SK-N-SH (cell line): Measurements from ENCODE around the gene UBASH3B. TPM values are rescaled to one million over a fixed set of nuclear protein-coding genes. Genes with fewer than 3 reads are reported as not detected.

Experiments
- CTCF ChIA-PET: fragments of 300-600, 350-600 bp; formaldehyde crosslinking; extraction: SDS; loops from one replicate; lab custom pipeline; 2021; lab: Yijun Ruan, JAX
- POLR2A ChIA-PET: fragments of 350-600 bp; sonication (Branson Sonifier 250); formaldehyde crosslinking; extraction: SDS; loops from one replicate; lab custom pipeline; 2020; ENCODE audit warnings: antibody characterized with exemption, inconsistent platforms; lab: Yijun Ruan, JAX
- DNase-seq: peaks from one replicate; pipeline ENCODE4 v3.0.0; 2012
- H2AFZ ChIP-seq: fragments of 200-600 bp; sonication (generic); 2 replicates; pipeline ENCODE4 v1.8.1; 2016; ENCODE audit warnings: antibody characterized with exemption, mild to moderate bottlenecking, low read depth
- H3F3A ChIP-seq: fragments of 200-600 bp; sonication (generic); replicated peaks from 2 replicates; pipeline ENCODE3; 2016; ENCODE audit warnings: antibody characterized with exemption, mild to moderate bottlenecking; ENCODE audit not compliant: insufficient read depth
- H3K27ac ChIP-seq, 2 experiments: fragments of 200-500 bp in 1 of 2; fragments of 200-600 bp in 1 of 2; sonication (Bioruptor generic) in 1 of 2; sonication (generic), shearing (Covaris generic) in 1 of 2; 2 replicates each; pipeline versions ENCODE4 v1.5.1 to v1.6.1; 2014 to 2016; ENCODE audit warnings: low read depth in 2 of 2, inconsistent platforms in 1 of 2, low read length in 1 of 2, mild to moderate bottlenecking in 1 of 2, mixed read lengths in 1 of 2
- H3K27me3 ChIP-seq: fragments of 200-600 bp; sonication (generic), shearing (Covaris generic); 2 replicates; pipeline ENCODE4 v1.6.1; 2016; ENCODE audit warnings: mixed run types; ENCODE audit not compliant: insufficient read depth
- H3K36me3 ChIP-seq, 2 experiments: fragments of 200-500 bp in 1 of 2; fragments of 200-600 bp in 1 of 2; sonication (Bioruptor generic) in 1 of 2; sonication (generic) in 1 of 2; replicated peaks in 1 of 2; 2 replicates each; pipeline versions ENCODE3 to v1.5.1; 2014 to 2016; ENCODE audit warnings: low read length in 1 of 2, mild to moderate bottlenecking in 1 of 2; ENCODE audit not compliant: insufficient read depth in 2 of 2, control insufficient read depth in 1 of 2
- H3K4me1 ChIP-seq, 2 experiments: fragments of 200-500 bp in 1 of 2; fragments of 200-600 bp in 1 of 2; sonication (Bioruptor generic) in 1 of 2; sonication (generic), shearing (Covaris generic) in 1 of 2; 2 replicates each; pipeline versions ENCODE4 v1.5.1 to v1.6.1; 2014 to 2016; ENCODE audit warnings: low read depth in 1 of 2, low read length in 1 of 2, mixed run types in 1 of 2; ENCODE audit not compliant: insufficient read depth in 2 of 2, control insufficient read depth in 1 of 2
- H3K4me2 ChIP-seq: fragments of 200-600 bp; sonication (generic), shearing (Covaris generic); 2 replicates; pipeline ENCODE4 v1.6.1; 2017; ENCODE audit warnings: mixed run types
- H3K4me3 ChIP-seq, 2 experiments: fragments of 200-500 bp in 1 of 2; fragments of 200-600 bp in 1 of 2; sonication (Bioruptor generic) in 1 of 2; sonication (generic), shearing (Covaris generic) in 1 of 2; 2 replicates each; pipeline versions ENCODE4 v1.5.1 to v1.8.1; 2014 to 2016; ENCODE audit warnings: low read depth in 2 of 2, inconsistent platforms in 1 of 2, low read length in 1 of 2, mild to moderate bottlenecking in 1 of 2, mixed read lengths in 1 of 2, moderate library complexity in 1 of 2
- H3K79me2 ChIP-seq: fragments of 200-600 bp; sonication (generic); 2 replicates; pipeline ENCODE4 v1.8.1; 2017; ENCODE audit warnings: mild to moderate bottlenecking; ENCODE audit not compliant: insufficient read depth
- H3K9ac ChIP-seq: fragments of 200-600 bp; sonication (generic); 2 replicates; pipeline ENCODE4 v1.6.1; 2017; ENCODE audit warnings: mixed run types
- H3K9me2 ChIP-seq: fragments of 200-600 bp; sonication (generic); 2 replicates; pipeline ENCODE4 v1.6.1; 2017; ENCODE audit warnings: mixed run types
- H3K9me3 ChIP-seq: fragments of 200-600 bp; sonication (generic); 2 replicates; pipeline ENCODE4 v1.6.1; 2017; ENCODE audit warnings: mixed run types, mild to moderate bottlenecking, moderate library complexity
- H4K20me1 ChIP-seq: fragments of 200-600 bp; sonication (generic); 2 replicates; pipeline ENCODE4 v1.6.1; 2017; ENCODE audit warnings: mild to moderate bottlenecking, mixed run types; ENCODE audit not compliant: insufficient read depth
- ELF1 ChIP-seq: IDR thresholded peaks from 2 replicates; pipeline ENCODE4 v1.4.0; 2012
- EZH2phosphoT487 ChIP-seq: fragments of 200-600 bp; sonication (generic); IDR thresholded peaks from 2 replicates; pipeline ENCODE4 v1.6.1; 2017; ENCODE audit warnings: low read depth, mixed run types, mild to moderate bottlenecking, antibody characterized with exemption, moderate library complexity, borderline replicate concordance
- FOXJ3 ChIP-seq: sonication (generic); formaldehyde crosslinking; IDR thresholded peaks from 2 replicates; pipeline ENCODE4 v1.5.1; 2020; ENCODE audit warnings: mild to moderate bottlenecking, missing genetic modification reagents
- GABPA ChIP-seq: IDR thresholded peaks from 2 replicates; pipeline ENCODE4 v1.4.0; 2012; ENCODE audit warnings: low read depth, mild to moderate bottlenecking
- GATA2 ChIP-seq: sonication (generic); formaldehyde crosslinking; IDR thresholded peaks from 2 replicates; pipeline ENCODE4 v1.5.0; 2020; ENCODE audit warnings: mild to moderate bottlenecking, missing genetic modification reagents
- MEF2A ChIP-seq: IDR thresholded peaks from 2 replicates; pipeline ENCODE4 v1.4.0; 2012; ENCODE audit warnings: low read depth, borderline replicate concordance
- NFIC ChIP-seq: IDR thresholded peaks from 2 replicates; pipeline ENCODE4 v1.4.0; 2012; ENCODE audit warnings: borderline replicate concordance
- RFX5 ChIP-seq: IDR thresholded peaks from 2 replicates; pipeline ENCODE4 v1.6.1; 2012; ENCODE audit warnings: mild to moderate bottlenecking, improper control_type of control experiment, low read length
- RXRA ChIP-seq: IDR thresholded peaks from 2 replicates; pipeline ENCODE4 v1.4.0; 2012; ENCODE audit warnings: low read depth, mild to moderate bottlenecking, borderline replicate concordance
- SMC3 ChIP-seq: IDR thresholded peaks from 2 replicates; pipeline ENCODE4 v1.6.1; 2012; ENCODE audit warnings: low read depth, low read length, improper control_type of control experiment
- TAF1 ChIP-seq: IDR thresholded peaks from 2 replicates; pipeline ENCODE4 v1.6.1; 2012; ENCODE audit warnings: low read depth, mild to moderate bottlenecking, low read length, moderate library complexity, borderline replicate concordance
- USF1 ChIP-seq: IDR thresholded peaks from 2 replicates; pipeline ENCODE4 v1.4.0; 2012; ENCODE audit warnings: low read depth, borderline replicate concordance
- USF2 ChIP-seq: fragments of 150-350 bp; IDR thresholded peaks from 2 replicates; pipeline ENCODE4 v1.6.1; 2017; ENCODE audit warnings: antibody characterized with exemption, low read length, low read depth, borderline replicate concordance
- YY1 ChIP-seq: IDR thresholded peaks from 2 replicates; pipeline ENCODE4 v1.4.0; 2012; ENCODE audit warnings: low read depth, mild to moderate bottlenecking
- WGBS: methylation state at CpG from one replicate; pipeline ENCODE4 v1.1.6; 2017; ENCODE audit warnings: low lambda C conversion rate; 5-methylcytosine and 5-hydroxymethylcytosine counted together
- polyA plus RNA-seq, 3 experiments: library from polyadenylated mRNA; depleted of rRNA; stranded (reverse); fragments of >200 nt; gene quantifications; 2 replicates each; pipeline ENCODE4 v1.2.3, GENCODE V29; 2012

Gene UBASH3B
- polyA plus RNA-seq, 1 of the 3 experiments (the other 2 are of a cell fraction) = 10.4 TPM

- ChIA-PET POLR2A (no interaction called here), CTCF (interaction anchor here (0.9 to 2.3 kb wide), 7 partner anchors 10 to 147 kb away, joined by 3 to 7 read pairs (median 5); no protein-coding TSS in a partner anchor)
- 84% methylated on average over 3 of the region's 3 CpGs for WGBS
- no peak overlapping the region for H3K4me2 ChIP-seq
- H3K27ac ChIP-seq = no peak overlapping the region
- no peaks in the 10 kb centered on the region for H3K9me2 ChIP-seq
- H3K4me3 ChIP-seq = no peak overlapping the region
- peaks cover 14 to 16% of the 10 kb centered on the region in 2 experiments; a peak in 3 of 4 replicates for H3K4me1 ChIP-seq
- TF ChIP-seq YY1 = no peak
- DNase-seq = no peak
- peaks cover 16% of the 10 kb centered on the region for H3F3A ChIP-seq
- no peak overlapping the region for H3K9ac ChIP-seq
- H3K9me3 ChIP-seq = no peaks in the 10 kb centered on the region
- H3K36me3 ChIP-seq = no peaks in the 10 kb centered on the region
- H4K20me1 ChIP-seq = no peaks in the 10 kb centered on the region
- no peaks in the 10 kb centered on the region for H3K27me3 ChIP-seq
- H2AFZ ChIP-seq = no peak overlapping the region
- H3K79me2 ChIP-seq = peaks cover 5% of the 10 kb centered on the region; the same call in 1 of the 2 replicates
Observed at GRCh38 chr11:122775675-122776271, 120.3 kb downstream of the UBASH3B start.

GRCh38 chr11:122776546-122776945 lies 121.0 kb downstream of the UBASH3B start:
- TF ChIP-seq MEF2A (no peak), USF1 (no peak), USF2 (no peak), EZH2phosphoT487 (no peak), RXRA (no peak), SMC3 (no peak), ELF1 (no peak)
- H3K4me2 ChIP-seq = no peak overlapping the region
- H3K27ac ChIP-seq = no peak overlapping the region
- H3F3A ChIP-seq = peaks cover 23% of the 10 kb centered on the region
- ChIA-PET CTCF (interaction anchor here (0.8 to 2.3 kb wide), 6 partner anchors 19 to 148 kb away, joined by 3 to 6 read pairs (median 3); no protein-coding TSS in a partner anchor), POLR2A (no interaction called here)
- DNase-seq = no peak
- H3K4me1 ChIP-seq = peaks cover 19 to 20% of the 10 kb centered on the region in 2 experiments; a peak in 3 of 4 replicates
- H3K9me2 ChIP-seq = no peaks in the 10 kb centered on the region
- H3K79me2 ChIP-seq = peaks cover 5% of the 10 kb centered on the region; the same call in 1 of the 2 replicates
- H3K9ac ChIP-seq = no peak overlapping the region
- H3K36me3 ChIP-seq = no peaks in the 10 kb centered on the region
- H3K4me3 ChIP-seq = no peak overlapping the region
- H4K20me1 ChIP-seq = no peaks in the 10 kb centered on the region
- no peak overlapping the region for H2AFZ ChIP-seq
- no peaks in the 10 kb centered on the region for H3K27me3 ChIP-seq
- H3K9me3 ChIP-seq = no peaks in the 10 kb centered on the region
- WGBS = 98% methylated on average over 4 of the region's 4 CpGs

GRCh38 chr11:122777343-122777742 lies 121.8 kb downstream of the UBASH3B start:
- peaks cover 19 to 20% of the 10 kb centered on the region in 2 experiments; a peak in 3 of 4 replicates for H3K4me1 ChIP-seq
- WGBS = 100% methylated on average over 2 of the region's 3 CpGs
- peak overlapping the region in 1 of 2 experiments; percentile 38; a peak in 1 of 4 replicates for H3K27ac ChIP-seq
- no peaks in the 10 kb centered on the region for H4K20me1 ChIP-seq
- H3K27me3 ChIP-seq = no peaks in the 10 kb centered on the region
- H3K9me3 ChIP-seq = no peaks in the 10 kb centered on the region
- H3K36me3 ChIP-seq = no peaks in the 10 kb centered on the region
- ChIA-PET CTCF (interaction anchor here (0.8 to 1.1 kb wide), 3 partner anchors 19 to 149 kb away, joined by 3 to 4 read pairs (median 3); no protein-coding TSS in a partner anchor), POLR2A (no interaction called here)
- H2AFZ ChIP-seq = no peak overlapping the region
- peaks cover 5% of the 10 kb centered on the region; the same call in 1 of the 2 replicates for H3K79me2 ChIP-seq
- H3K4me2 ChIP-seq = no peak overlapping the region
- H3K9ac ChIP-seq = no peak overlapping the region
- no peak overlapping the region for H3K4me3 ChIP-seq
- H3F3A ChIP-seq = peaks cover 26% of the 10 kb centered on the region
- no peaks in the 10 kb centered on the region for H3K9me2 ChIP-seq
- TF ChIP-seq RFX5 (no peak), RXRA (no peak), GATA2 (CRISPR knock-in tag) (no peak), FOXJ3 (CRISPR knock-in tag) (no peak), USF2 (no peak), TAF1 (no peak), MEF2A (no peak), GABPA (no peak), NFIC (no peak), USF1 (no peak)
- no peak for DNase-seq
